Neural cell (in vitro differentiated cells): ENCODE results near the gene PCYT1A.

Experiments used
- CTCF ChIP-seq: fragments of 450-650 bp; IDR thresholded peaks from 2 replicates; pipeline ENCODE4 v1.5.1; 2014; ENCODE audit warnings: antibody characterized with exemption, mild to moderate bottlenecking, moderate library complexity; ENCODE audit not compliant: poor library complexity, severe bottlenecking
- EZH2 ChIP-seq: fragments of 200-600, 300-800 bp; shearing (Covaris generic), sonication (generic); IDR thresholded peaks from 2 replicates; pipeline ENCODE4 v1.6.1; 2014; ENCODE audit warnings: antibody characterized with exemption, low read length, borderline replicate concordance, mild to moderate bottlenecking; ENCODE audit not compliant: insufficient read depth, poor library complexity, severe bottlenecking
- MXI1 ChIP-seq: fragments of 450-650 bp; conservative IDR thresholded peaks from 2 replicates; pipeline ENCODE4 v1.6.1; 2014; ENCODE audit warnings: antibody characterized with exemption, mild to moderate bottlenecking; ENCODE audit not compliant: poor library complexity, severe bottlenecking
- POLR2AphosphoS5 ChIP-seq: IDR thresholded peaks from 2 replicates; pipeline ENCODE4 v1.6.1; 2012
- RAD21 ChIP-seq: fragments of 450-650 bp; conservative IDR thresholded peaks from 2 replicates; pipeline ENCODE4 v1.6.1; 2014; ENCODE audit warnings: antibody characterized with exemption, mild to moderate bottlenecking, moderate library complexity

DNA sequence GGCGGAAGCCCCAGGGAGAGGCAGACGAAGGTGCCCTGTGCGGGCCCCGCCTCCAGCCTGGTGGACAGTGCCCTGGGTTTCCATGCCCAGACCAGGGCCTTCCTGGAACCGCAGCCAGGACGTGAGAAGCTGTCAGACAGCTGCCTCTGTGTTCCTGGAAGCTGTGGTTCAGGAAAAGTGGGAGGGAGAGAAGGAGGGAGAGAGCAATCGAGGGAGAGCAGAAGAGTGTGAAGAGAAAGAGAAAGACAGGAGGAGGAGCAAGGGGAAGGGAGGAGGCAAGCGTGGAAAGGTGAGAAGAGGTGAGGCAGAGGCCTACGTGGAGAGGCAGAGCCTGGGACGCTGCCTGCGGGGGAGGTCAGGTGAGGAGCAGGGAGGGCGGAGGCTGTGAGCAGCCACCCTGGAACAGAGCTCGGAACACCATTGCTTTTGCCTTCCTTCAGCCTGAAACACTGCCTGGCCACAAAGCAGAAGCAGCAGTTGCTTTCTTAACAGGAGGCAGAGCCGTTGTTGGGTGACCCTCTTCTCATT is 94.9 kb downstream of the PCYT1A start:
- TF ChIP-seq POLR2AphosphoS5 (no peak), CTCF (no peak), EZH2 (no peak), MXI1 (no peak), RAD21 (no peak)
